ENCODE data around the gene USP35.

GRCh38 chr11:78202733-78203167 is 14.0 kb downstream of the USP35 start:
- TF ChIP-seq CTCF (IDR thresholded peaks at IDR 0.05; ENCODE audit: poor library complexity) (no peak), EZH2 (IDR thresholded peaks at IDR 0.05; ENCODE audit: borderline replicate concordance) (no peak), EZH2phosphoT487 (IDR thresholded peaks at IDR 0.05; ENCODE audit: low read depth, severe bottlenecking, unreplicated experiment) (no peak)

Measured in hepatocyte (in vitro differentiated cells).